ENCODE results near the gene TJAP1. TPM values are rescaled to one million over a fixed set of nuclear protein-coding genes. Genes with fewer than 3 reads are reported as not detected.

The TJAP1 gene
- total and polyA plus RNA-seq, 12 donors, result 17.6 to 77.5 (median 33.0) TPM

DNA sequence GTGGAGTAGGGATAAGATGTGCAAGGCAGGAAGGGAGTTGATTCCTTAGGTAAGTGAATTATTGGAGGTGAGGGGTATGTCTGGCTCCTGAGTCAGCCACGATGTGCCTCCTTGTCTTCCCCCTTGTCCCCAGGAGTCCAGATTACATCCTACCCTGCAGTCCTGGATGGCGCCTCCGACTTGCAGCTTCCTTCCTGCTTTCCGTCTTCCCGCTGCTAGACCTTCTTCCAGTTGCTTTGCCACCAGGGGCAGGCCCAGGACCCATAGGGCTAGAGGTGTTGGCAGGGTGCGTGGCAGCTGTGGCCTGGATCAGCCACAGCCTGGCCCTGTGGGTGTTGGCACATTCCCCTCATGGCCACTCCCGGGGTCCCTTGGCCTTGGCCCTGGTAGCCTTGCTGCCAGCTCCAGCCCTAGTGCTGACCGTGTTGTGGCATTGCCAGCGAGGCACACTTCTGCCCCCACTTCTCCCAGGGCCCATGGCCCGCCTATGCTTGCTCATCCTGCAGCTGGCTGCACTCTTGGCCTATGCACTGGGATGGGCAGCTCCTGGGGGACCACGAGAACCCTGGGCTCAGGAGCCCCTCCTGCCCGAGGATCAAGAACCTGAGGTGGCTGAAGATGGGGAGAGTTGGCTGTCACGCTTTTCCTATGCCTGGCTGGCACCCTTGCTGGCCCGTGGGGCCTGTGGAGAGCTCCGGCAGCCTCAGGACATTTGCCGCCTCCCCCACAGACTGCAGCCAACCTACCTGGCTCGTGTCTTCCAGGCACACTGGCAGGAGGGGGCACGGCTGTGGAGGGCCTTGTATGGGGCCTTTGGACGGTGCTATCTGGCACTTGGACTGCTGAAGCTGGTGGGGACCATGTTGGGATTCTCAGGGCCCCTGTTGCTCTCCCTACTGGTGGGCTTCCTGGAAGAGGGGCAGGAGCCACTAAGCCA lies 45.1 kb upstream of the TJAP1 start:
- no peak for DNase-seq
- Histone ChIP-seq H3K36me3 (replicated peaks in 1 of 2) (peaks cover 0 to 18% of the 10 kb centered on the region in 2 donors), H3K27ac (no peak overlapping the region), H3K4me1 (replicated peaks in 1 of 2) (peaks cover 17 to 29% of the 10 kb centered on the region in 2 donors), H3K4me3 (no peak overlapping the region), H3K9me3 (replicated peaks in 1 of 3) (no peaks in the 10 kb centered on the region), H3K27me3 (no peaks in the 10 kb centered on the region)
- WGBS, 4 donors, result 83 to 90% (median 87%) methylated on average over 5 to 19 of the region's 19 CpGs
- intact Hi-C loops (cut with DNase I), result no loop called here
- TF ChIP-seq, protein P1, sequence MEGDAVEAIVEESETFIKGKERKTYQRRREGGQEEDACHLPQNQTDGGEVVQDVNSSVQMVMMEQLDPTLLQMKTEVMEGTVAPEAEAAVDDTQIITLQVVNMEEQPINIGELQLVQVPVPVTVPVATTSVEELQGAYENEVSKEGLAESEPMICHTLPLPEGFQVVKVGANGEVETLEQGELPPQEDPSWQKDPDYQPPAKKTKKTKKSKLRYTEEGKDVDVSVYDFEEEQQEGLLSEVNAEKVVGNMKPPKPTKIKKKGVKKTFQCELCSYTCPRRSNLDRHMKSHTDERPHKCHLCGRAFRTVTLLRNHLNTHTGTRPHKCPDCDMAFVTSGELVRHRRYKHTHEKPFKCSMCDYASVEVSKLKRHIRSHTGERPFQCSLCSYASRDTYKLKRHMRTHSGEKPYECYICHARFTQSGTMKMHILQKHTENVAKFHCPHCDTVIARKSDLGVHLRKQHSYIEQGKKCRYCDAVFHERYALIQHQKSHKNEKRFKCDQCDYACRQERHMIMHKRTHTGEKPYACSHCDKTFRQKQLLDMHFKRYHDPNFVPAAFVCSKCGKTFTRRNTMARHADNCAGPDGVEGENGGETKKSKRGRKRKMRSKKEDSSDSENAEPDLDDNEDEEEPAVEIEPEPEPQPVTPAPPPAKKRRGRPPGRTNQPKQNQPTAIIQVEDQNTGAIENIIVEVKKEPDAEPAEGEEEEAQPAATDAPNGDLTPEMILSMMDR (IDR thresholded peaks at IDR 0.05), result no peak
- no peak for TF ChIP-seq POLR2A (IDR thresholded peaks at IDR 0.05)

- DNase-seq, result no peak
- Histone ChIP-seq H3K4me1 (replicated peaks in 1 of 2) (peaks cover 17 to 28% of the 10 kb centered on the region in 2 donors), H3K9me3 (replicated peaks in 1 of 3) (no peaks in the 10 kb centered on the region), H3K27me3 (no peaks in the 10 kb centered on the region), H3K4me3 (no peak overlapping the region), H3K27ac (no peak overlapping the region), H3K36me3 (replicated peaks in 1 of 2) (peaks cover 0 to 23% of the 10 kb centered on the region in 2 donors)
- TF ChIP-seq POLR2A (IDR thresholded peaks at IDR 0.05), result no peak
- TF ChIP-seq, protein P1 (IDR thresholded peaks at IDR 0.05), result no peak
- WGBS, 4 donors, result 62 to 84% (median 73%) methylated on average over 2 to 8 of the region's 8 CpGs
- intact Hi-C loops (cut with DNase I), result no loop called here
These were observed 44.2 kb upstream of the TJAP1 start for GRCh38 chr6:43433148-43433547.

- WGBS, 4 donors, result 89 to 100% (median 95%) methylated on average over 3 to 15 of the region's 15 CpGs
- H3K4me1 ChIP-seq (replicated peaks in 1 of 2), result peaks cover 9 to 22% of the 10 kb centered on the region in 2 donors
- no peaks in the 10 kb centered on the region for H3K9me3 ChIP-seq (replicated peaks in 1 of 3)
- no peak overlapping the region for H3K4me3 ChIP-seq
- H3K27me3 ChIP-seq, result no peaks in the 10 kb centered on the region
- H3K36me3 ChIP-seq (replicated peaks in 1 of 2), result peaks cover 0 to 33% of the 10 kb centered on the region in 2 donors
- intact Hi-C loops (cut with DNase I), result no loop called here
- no peak for DNase-seq
- no peak for TF ChIP-seq POLR2A (IDR thresholded peaks at IDR 0.05)
- TF ChIP-seq, protein P1 (IDR thresholded peaks at IDR 0.05), result no peak
- no peak overlapping the region for H3K27ac ChIP-seq
These were observed 43.1 kb upstream of the TJAP1 start for GRCh38 chr6:43434001-43434840.

- WGBS, 4 donors, result 72 to 84% (median 77%) methylated on average over 4 of the region's 4 CpGs
- H3K4me3 ChIP-seq, result no peak overlapping the region
- H3K27ac ChIP-seq, result no peak overlapping the region
- intact Hi-C loops (cut with DNase I), result no loop called here
- H3K27me3 ChIP-seq, result no peaks in the 10 kb centered on the region
- TF ChIP-seq POLR2A (IDR thresholded peaks at IDR 0.05), result no peak
- TF ChIP-seq, protein P1 (IDR thresholded peaks at IDR 0.05), result no peak
- DNase-seq, result no peak
- no peaks in the 10 kb centered on the region for H3K9me3 ChIP-seq (replicated peaks in 1 of 3)
- H3K36me3 ChIP-seq (replicated peaks in 1 of 2), result peaks cover 0 to 36% of the 10 kb centered on the region in 2 donors
- peaks cover 9 to 17% of the 10 kb centered on the region in 2 donors for H3K4me1 ChIP-seq (replicated peaks in 1 of 2)
These were observed 42.4 kb upstream of the TJAP1 start for GRCh38 chr6:43434943-43435342.

All from adrenal gland (tissue), 12 donors.